GM23338 (cell line): ENCODE data around the gene RNF114.

Source experiments
- CREB1 ChIP-seq: fragments of 250-450 bp; sonication (Bioruptor Pico); IDR thresholded peaks from 2 replicates; pipeline ENCODE4 v1.5.0; 2020; ENCODE audit warnings: low read depth, mild to moderate bottlenecking, moderate library complexity
- CTCF ChIP-seq, 2 experiments: fragments of 200-600 bp in 1 of 2; sonication (generic) in 1 of 2; conservative IDR thresholded peaks; 2 replicates each; pipeline versions ENCODE4 v1.5.1 to v1.6.1; 2016 to 2017; ENCODE audit warnings: antibody characterized with exemption in 2 of 2, low read depth in 2 of 2, mild to moderate bottlenecking in 2 of 2, moderate library complexity in 1 of 2
- EZH2 ChIP-seq: fragments of 200-600 bp; sonication (generic); IDR thresholded peaks from one replicate; pipeline ENCODE4 v1.8.0; 2017; ENCODE audit warnings: antibody characterized with exemption, mild to moderate bottlenecking, low read depth; ENCODE audit not compliant: unreplicated experiment
- EZH2phosphoT487 ChIP-seq: fragments of 200-600 bp; sonication (generic); IDR thresholded peaks from one replicate; pipeline ENCODE4 v1.8.1; 2018; ENCODE audit warnings: antibody characterized with exemption; ENCODE audit not compliant: unreplicated experiment
- JUNB ChIP-seq: IDR thresholded peaks from one replicate; pipeline ENCODE4 v1.6.1; 2016; ENCODE audit warnings: antibody characterized with exemption; ENCODE audit not compliant: unreplicated experiment
- NANOG ChIP-seq: IDR thresholded peaks from 2 replicates; pipeline ENCODE4 v1.6.1; 2016; ENCODE audit warnings: antibody characterized with exemption, borderline replicate concordance
- POLR2AphosphoS5 ChIP-seq: IDR thresholded peaks from 2 replicates; pipeline ENCODE4 v1.6.1; 2016; ENCODE audit warnings: antibody characterized with exemption, low read depth
- STAT1 ChIP-seq: IDR thresholded peaks from one replicate; pipeline ENCODE4 v1.6.1; 2016; ENCODE audit warnings: antibody characterized with exemption; ENCODE audit not compliant: unreplicated experiment
- ZNF114 ChIP-seq: fragments of 250-450 bp; sonication (Bioruptor Pico); IDR thresholded peaks from 2 replicates; pipeline ENCODE4 v1.5.0; 2020; ENCODE audit warnings: mild to moderate bottlenecking, moderate library complexity
- ZNF331 ChIP-seq: fragments of 250-450 bp; sonication (Bioruptor Pico); IDR thresholded peaks from 2 replicates; pipeline ENCODE4 v1.5.0; 2020; ENCODE audit warnings: low read depth, mild to moderate bottlenecking, moderate library complexity
- TF ChIP-seq, protein P1 (sequence below): IDR thresholded peaks from one replicate; pipeline ENCODE4 v1.6.1; 2018; ENCODE audit warnings: antibody characterized with exemption; ENCODE audit not compliant: unreplicated experiment
- TF ChIP-seq, protein P2 (sequence below): fragments of 250-450 bp; sonication (Bioruptor Pico); IDR thresholded peaks from 2 replicates; pipeline ENCODE4 v1.5.0; 2020; ENCODE audit warnings: mild to moderate bottlenecking, moderate library complexity

- no peak for TF ChIP-seq EZH2
- TF ChIP-seq CREB1: no peak
- no peak for TF ChIP-seq CTCF (conservative IDR thresholded peaks at IDR 0.05; ENCODE audit: low read depth in 2 of 2)
- TF ChIP-seq EZH2phosphoT487: no peak
- TF ChIP-seq POLR2AphosphoS5: no peak
- TF ChIP-seq, protein P1, sequence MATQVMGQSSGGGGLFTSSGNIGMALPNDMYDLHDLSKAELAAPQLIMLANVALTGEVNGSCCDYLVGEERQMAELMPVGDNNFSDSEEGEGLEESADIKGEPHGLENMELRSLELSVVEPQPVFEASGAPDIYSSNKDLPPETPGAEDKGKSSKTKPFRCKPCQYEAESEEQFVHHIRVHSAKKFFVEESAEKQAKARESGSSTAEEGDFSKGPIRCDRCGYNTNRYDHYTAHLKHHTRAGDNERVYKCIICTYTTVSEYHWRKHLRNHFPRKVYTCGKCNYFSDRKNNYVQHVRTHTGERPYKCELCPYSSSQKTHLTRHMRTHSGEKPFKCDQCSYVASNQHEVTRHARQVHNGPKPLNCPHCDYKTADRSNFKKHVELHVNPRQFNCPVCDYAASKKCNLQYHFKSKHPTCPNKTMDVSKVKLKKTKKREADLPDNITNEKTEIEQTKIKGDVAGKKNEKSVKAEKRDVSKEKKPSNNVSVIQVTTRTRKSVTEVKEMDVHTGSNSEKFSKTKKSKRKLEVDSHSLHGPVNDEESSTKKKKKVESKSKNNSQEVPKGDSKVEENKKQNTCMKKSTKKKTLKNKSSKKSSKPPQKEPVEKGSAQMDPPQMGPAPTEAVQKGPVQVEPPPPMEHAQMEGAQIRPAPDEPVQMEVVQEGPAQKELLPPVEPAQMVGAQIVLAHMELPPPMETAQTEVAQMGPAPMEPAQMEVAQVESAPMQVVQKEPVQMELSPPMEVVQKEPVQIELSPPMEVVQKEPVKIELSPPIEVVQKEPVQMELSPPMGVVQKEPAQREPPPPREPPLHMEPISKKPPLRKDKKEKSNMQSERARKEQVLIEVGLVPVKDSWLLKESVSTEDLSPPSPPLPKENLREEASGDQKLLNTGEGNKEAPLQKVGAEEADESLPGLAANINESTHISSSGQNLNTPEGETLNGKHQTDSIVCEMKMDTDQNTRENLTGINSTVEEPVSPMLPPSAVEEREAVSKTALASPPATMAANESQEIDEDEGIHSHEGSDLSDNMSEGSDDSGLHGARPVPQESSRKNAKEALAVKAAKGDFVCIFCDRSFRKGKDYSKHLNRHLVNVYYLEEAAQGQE: no peak
- TF ChIP-seq ZNF114 (CRISPR knock-in tag): no peak
- no peak for TF ChIP-seq JUNB
- TF ChIP-seq, protein P2, sequence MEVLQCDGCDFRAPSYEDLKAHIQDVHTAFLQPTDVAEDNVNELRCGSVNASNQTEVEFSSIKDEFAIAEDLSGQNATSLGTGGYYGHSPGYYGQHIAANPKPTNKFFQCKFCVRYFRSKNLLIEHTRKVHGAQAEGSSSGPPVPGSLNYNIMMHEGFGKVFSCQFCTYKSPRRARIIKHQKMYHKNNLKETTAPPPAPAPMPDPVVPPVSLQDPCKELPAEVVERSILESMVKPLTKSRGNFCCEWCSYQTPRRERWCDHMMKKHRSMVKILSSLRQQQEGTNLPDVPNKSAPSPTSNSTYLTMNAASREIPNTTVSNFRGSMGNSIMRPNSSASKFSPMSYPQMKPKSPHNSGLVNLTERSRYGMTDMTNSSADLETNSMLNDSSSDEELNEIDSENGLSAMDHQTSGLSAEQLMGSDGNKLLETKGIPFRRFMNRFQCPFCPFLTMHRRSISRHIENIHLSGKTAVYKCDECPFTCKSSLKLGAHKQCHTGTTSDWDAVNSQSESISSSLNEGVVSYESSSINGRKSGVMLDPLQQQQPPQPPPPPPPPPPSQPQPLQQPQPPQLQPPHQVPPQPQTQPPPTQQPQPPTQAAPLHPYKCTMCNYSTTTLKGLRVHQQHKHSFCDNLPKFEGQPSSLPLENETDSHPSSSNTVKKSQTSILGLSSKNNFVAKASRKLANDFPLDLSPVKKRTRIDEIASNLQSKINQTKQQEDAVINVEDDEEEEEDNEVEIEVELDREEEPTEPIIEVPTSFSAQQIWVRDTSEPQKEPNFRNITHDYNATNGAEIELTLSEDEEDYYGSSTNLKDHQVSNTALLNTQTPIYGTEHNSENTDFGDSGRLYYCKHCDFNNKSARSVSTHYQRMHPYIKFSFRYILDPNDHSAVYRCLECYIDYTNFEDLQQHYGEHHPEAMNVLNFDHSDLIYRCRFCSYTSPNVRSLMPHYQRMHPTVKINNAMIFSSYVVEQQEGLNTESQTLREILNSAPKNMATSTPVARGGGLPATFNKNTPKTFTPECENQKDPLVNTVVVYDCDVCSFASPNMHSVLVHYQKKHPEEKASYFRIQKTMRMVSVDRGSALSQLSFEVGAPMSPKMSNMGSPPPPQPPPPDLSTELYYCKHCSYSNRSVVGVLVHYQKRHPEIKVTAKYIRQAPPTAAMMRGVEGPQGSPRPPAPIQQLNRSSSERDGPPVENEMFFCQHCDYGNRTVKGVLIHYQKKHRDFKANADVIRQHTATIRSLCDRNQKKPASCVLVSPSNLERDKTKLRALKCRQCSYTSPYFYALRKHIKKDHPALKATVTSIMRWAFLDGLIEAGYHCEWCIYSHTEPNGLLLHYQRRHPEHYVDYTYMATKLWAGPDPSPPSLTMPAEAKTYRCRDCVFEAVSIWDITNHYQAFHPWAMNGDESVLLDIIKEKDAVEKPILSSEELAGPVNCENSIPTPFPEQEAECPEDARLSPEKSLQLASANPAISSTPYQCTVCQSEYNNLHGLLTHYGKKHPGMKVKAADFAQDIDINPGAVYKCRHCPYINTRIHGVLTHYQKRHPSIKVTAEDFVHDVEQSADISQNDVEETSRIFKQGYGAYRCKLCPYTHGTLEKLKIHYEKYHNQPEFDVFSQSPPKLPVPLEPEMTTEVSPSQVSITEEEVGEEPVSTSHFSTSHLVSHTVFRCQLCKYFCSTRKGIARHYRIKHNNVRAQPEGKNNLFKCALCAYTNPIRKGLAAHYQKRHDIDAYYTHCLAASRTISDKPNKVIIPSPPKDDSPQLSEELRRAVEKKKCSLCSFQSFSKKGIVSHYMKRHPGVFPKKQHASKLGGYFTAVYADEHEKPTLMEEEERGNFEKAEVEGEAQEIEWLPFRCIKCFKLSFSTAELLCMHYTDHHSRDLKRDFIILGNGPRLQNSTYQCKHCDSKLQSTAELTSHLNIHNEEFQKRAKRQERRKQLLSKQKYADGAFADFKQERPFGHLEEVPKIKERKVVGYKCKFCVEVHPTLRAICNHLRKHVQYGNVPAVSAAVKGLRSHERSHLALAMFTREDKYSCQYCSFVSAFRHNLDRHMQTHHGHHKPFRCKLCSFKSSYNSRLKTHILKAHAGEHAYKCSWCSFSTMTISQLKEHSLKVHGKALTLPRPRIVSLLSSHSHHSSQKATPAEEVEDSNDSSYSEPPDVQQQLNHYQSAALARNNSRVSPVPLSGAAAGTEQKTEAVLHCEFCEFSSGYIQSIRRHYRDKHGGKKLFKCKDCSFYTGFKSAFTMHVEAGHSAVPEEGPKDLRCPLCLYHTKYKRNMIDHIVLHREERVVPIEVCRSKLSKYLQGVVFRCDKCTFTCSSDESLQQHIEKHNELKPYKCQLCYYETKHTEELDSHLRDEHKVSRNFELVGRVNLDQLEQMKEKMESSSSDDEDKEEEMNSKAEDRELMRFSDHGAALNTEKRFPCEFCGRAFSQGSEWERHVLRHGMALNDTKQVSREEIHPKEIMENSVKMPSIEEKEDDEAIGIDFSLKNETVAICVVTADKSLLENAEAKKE: no peak
- TF ChIP-seq STAT1: no peak
- no peak for TF ChIP-seq NANOG
- TF ChIP-seq ZNF331 (CRISPR knock-in tag): no peak
Observed at GRCh38 chr20:49945306-49945700, 9.1 kb downstream of the RNF114 start.
